Stomach (tissue), 9 donors: Measurements from ENCODE around the gene MST1R. TPM values are rescaled to one million over a fixed set of nuclear protein-coding genes. Genes with fewer than 3 reads are reported as not detected.

Source experiments
- DNase-seq, 2 donors: peaks; one replicate each; pipeline versions ENCODE4 v3.0.0 to v3.0.0-alpha.2; 2013 to 2019
- H3K27ac ChIP-seq, 5 donors: fragments of 200-600 bp in 4 of 5; sonication (generic) in 4 of 5; one replicate each; pipeline ENCODE4 v1.5.1; 2013 to 2019; ENCODE audit warnings: mild to moderate bottlenecking in 1 of 5, moderate library complexity in 1 of 5
- H3K27me3 ChIP-seq, 3 donors: fragments of 200-600 bp; sonication (generic); one replicate each; pipeline ENCODE4 v1.5.1; 2017 to 2019; ENCODE audit warnings: mixed run types in 1 of 3
- H3K36me3 ChIP-seq, 4 donors: fragments of 200-600 bp; sonication (generic); 1 replicate in 3 of 4; 2 replicates in 1 of 4; pipeline ENCODE4 v1.5.1; 2016 to 2019
- H3K4me1 ChIP-seq, 4 donors: fragments of 200-600 bp; sonication (generic); one replicate each; pipeline ENCODE4 v1.5.1; 2016 to 2019
- H3K4me3 ChIP-seq, 4 donors: fragments of 200-600 bp; sonication (generic) in 3 of 4; one replicate each; pipeline ENCODE4 v1.5.1; 2016 to 2019; ENCODE audit warnings: mild to moderate bottlenecking in 1 of 4
- H3K9me3 ChIP-seq, 4 donors: fragments of 200-600 bp; sonication (generic); one replicate each; pipeline ENCODE4 v1.5.1; 2016 to 2019
- EP300 ChIP-seq: sonication (generic); formaldehyde crosslinking; IDR thresholded peaks from one replicate; pipeline ENCODE4 v1.6.1; 2017; ENCODE audit warnings: antibody characterized with exemption
- POLR2A ChIP-seq, 4 donors: fragments of 450-650 bp; IDR thresholded peaks; one replicate each; pipeline ENCODE4 v1.6.1; 2016; ENCODE audit warnings: antibody characterized with exemption in 4 of 4, control low read depth in 2 of 4, mild to moderate bottlenecking in 1 of 4, moderate library complexity in 1 of 4
- POLR2AphosphoS5 ChIP-seq, 3 donors: sonication (generic); formaldehyde crosslinking; IDR thresholded peaks; one replicate each; pipeline ENCODE4 v1.6.1; 2016; ENCODE audit warnings: antibody characterized with exemption in 3 of 3
- WGBS, 5 donors: extraction: QIAGEN DNeasy Blood & Tissue Kit in 3 of 5; methylation state at CpG; one replicate each; pipeline versions ENCODE4 v1.1.5 to v1.1.7; 2013 to 2018; 5-methylcytosine and 5-hydroxymethylcytosine counted together
- intact Hi-C: fragments of 100-400 bp; cut with DNase I; formaldehyde crosslinking; loops from one replicate; pipeline ENCODE4 v1.15.1; 2023; ENCODE audit warnings: low total_unique reads
- polyA plus RNA-seq, 3 donors: library from polyadenylated mRNA; stranded (reverse); fragments of 200-250 nt; gene quantifications; one replicate each; pipeline ENCODE4 v1.2.3, GENCODE V29; 2013
- total RNA-seq, 5 donors: library from RNA; depleted of rRNA; stranded (reverse); fragments of >200 nt; gene quantifications; one replicate each; pipeline versions ENCODE4 v1.1.0 to v1.2.3, GENCODE V29; 2014 to 2016
- TF ChIP-seq, protein P1 (sequence below), 7 experiments: fragments of 450-650 bp in 4 of 7; fragments of 200-600 bp in 3 of 7; sonication (generic) in 3 of 7; IDR thresholded peaks; one replicate each; pipeline ENCODE4 v1.5.1; 2016 to 2019; ENCODE audit warnings: antibody characterized with exemption in 7 of 7, control low read depth in 2 of 7, mild to moderate bottlenecking in 1 of 7
- donor health status: healthy with polysubstance abuse.
- donor health status: Bipolar disorder and iron deficiency.
- donor health status: healthy.

MST1R gene
- total and polyA plus RNA-seq, 8 donors = 15.9 to 386 (median 76.7) TPM

DNA sequence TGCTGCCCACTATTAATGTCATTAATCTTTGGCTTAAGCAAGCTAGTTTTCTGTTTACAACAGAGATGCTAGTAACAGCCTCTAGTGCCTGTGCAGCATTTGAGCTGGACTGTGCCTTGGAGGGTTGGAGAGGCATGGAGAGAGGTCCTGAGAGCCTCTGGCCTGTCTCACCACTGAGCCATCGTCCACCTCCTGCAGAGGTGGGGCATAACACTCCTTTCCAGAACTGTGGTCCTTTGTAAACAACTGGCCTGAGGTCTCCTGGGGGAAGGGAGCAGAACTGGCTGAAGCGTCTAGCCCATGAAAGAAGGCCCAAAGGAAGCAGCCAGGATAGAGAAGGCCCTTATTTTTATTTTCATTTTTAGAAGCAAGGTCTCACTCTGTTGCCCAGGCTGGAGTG, 24.0 kb downstream of the MST1R start:
- H3K27ac ChIP-seq = no peak overlapping the region
- H3K27me3 ChIP-seq = no peaks in the 10 kb centered on the region
- H3K4me3 ChIP-seq = no peak overlapping the region
- intact Hi-C loops = no loop called here
- no peaks in the 10 kb centered on the region for H3K36me3 ChIP-seq
- WGBS, 5 donors = 37 to 49% (median 45%) methylated on average over 2 of the region's 2 CpGs
- no peak for TF ChIP-seq POLR2A (IDR thresholded peaks at IDR 0.05)
- TF ChIP-seq, protein P1, sequence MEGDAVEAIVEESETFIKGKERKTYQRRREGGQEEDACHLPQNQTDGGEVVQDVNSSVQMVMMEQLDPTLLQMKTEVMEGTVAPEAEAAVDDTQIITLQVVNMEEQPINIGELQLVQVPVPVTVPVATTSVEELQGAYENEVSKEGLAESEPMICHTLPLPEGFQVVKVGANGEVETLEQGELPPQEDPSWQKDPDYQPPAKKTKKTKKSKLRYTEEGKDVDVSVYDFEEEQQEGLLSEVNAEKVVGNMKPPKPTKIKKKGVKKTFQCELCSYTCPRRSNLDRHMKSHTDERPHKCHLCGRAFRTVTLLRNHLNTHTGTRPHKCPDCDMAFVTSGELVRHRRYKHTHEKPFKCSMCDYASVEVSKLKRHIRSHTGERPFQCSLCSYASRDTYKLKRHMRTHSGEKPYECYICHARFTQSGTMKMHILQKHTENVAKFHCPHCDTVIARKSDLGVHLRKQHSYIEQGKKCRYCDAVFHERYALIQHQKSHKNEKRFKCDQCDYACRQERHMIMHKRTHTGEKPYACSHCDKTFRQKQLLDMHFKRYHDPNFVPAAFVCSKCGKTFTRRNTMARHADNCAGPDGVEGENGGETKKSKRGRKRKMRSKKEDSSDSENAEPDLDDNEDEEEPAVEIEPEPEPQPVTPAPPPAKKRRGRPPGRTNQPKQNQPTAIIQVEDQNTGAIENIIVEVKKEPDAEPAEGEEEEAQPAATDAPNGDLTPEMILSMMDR (IDR thresholded peaks at IDR 0.05) = no peak
- TF ChIP-seq EP300 = no peak
- no peak for DNase-seq
- peaks cover 10 to 24% (median 20%) of the 10 kb centered on the region in 4 donors for H3K4me1 ChIP-seq
- no peaks in the 10 kb centered on the region for H3K9me3 ChIP-seq

DNA sequence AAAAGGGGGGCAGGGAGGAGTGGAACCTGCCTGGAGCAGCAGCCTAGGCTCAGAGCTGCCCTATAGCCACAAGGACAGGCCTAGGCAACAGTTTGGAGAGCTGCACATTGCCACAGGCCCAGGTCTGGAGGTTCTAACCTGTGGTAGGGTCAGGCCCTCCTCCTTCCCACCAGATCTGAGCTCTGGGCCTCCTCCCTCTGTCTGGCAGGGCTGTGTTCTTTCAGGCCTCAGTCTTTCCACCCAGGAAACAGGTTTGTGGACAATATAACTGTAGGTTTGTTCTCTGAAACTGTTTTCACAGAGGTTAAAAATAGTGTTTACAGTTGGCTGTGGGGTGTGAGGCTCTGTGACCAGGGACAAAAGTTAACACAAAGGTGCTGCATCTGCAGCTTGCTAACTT, 25.0 kb downstream of the MST1R start:
- H3K27me3 ChIP-seq = no peaks in the 10 kb centered on the region
- no peak overlapping the region for H3K27ac ChIP-seq
- H3K4me3 ChIP-seq = no peak overlapping the region
- H3K36me3 ChIP-seq = no peaks in the 10 kb centered on the region
- peaks cover 10 to 24% (median 20%) of the 10 kb centered on the region in 4 donors for H3K4me1 ChIP-seq
- intact Hi-C loops = no loop called here
- TF ChIP-seq EP300 (no peak), POLR2A (IDR thresholded peaks at IDR 0.05) (no peak), POLR2AphosphoS5 (IDR thresholded peaks at IDR 0.05) (no peak)
- TF ChIP-seq, protein P1 (IDR thresholded peaks at IDR 0.05) = no peak
- no peak for DNase-seq
- H3K9me3 ChIP-seq = no peaks in the 10 kb centered on the region

DNA sequence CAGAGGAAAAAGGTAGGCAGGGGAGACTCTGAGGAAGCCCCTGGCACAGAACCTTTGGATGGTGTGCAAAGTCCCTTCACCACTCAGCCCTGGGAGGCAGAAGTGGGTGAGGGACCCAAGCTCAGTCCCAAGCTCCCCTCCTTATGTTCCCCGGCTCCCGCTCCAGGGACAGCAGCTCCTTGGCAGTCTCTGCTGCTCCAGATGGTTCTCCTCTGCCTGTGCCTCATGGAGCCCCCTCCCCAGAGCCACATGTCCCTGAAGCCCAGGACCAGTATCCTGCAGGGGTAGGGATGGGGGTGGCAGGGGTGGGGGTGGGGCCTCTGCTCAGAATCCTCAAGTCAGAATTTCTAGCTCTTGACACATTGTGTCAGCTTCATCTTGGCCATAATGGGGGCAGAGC, 26.0 kb downstream of the MST1R start:
- DNase-seq = no peak
- Histone ChIP-seq H3K9me3 (no peaks in the 10 kb centered on the region), H3K36me3 (no peaks in the 10 kb centered on the region), H3K27ac (no peak overlapping the region), H3K4me1 (peaks cover 10 to 23% (median 20%) of the 10 kb centered on the region in 4 donors), H3K4me3 (no peak overlapping the region), H3K27me3 (no peaks in the 10 kb centered on the region)
- TF ChIP-seq EP300 (no peak), POLR2A (IDR thresholded peaks at IDR 0.05) (no peak), POLR2AphosphoS5 (IDR thresholded peaks at IDR 0.05) (no peak)
- TF ChIP-seq, protein P1 (IDR thresholded peaks at IDR 0.05) = no peak
- intact Hi-C loops = no loop called here
- 78 to 89% (median 80%) methylated on average over 1 to 2 of the region's 2 CpGs for WGBS, 5 donors

DNA sequence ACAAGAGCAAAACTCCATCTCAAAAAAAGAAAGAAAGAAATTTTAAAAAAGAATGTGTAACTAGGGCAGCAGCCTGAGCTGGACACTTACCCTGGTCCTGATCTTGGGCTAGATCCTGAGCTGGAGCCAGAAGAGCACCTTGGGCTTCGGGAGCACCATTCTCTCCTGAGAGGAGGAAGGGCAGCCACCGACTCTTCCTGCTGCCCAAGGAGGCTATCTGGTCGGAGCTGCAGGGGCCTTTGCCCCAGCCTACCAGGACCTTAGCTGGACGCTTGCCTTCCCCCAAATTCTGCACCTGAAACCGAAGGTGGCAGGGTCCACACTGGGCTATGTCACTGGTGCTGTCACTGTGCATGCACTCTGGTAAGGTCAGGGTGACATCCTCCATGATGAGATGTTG, 27.1 kb downstream of the MST1R start:
- TF ChIP-seq POLR2A (IDR thresholded peaks at IDR 0.05) = no peak
- TF ChIP-seq EP300 = no peak
- TF ChIP-seq, protein P1 (IDR thresholded peaks at IDR 0.05) = no peak
- TF ChIP-seq POLR2AphosphoS5 (IDR thresholded peaks at IDR 0.05) = no peak
- Histone ChIP-seq H3K4me1 (peaks cover under 1 to 13% (median 10%) of the 10 kb centered on the region in 4 donors), H3K27me3 (peaks cover 0 to 2% (median 0%) of the 10 kb centered on the region in 3 donors), H3K27ac (no peak overlapping the region), H3K36me3 (no peaks in the 10 kb centered on the region), H3K4me3 (no peak overlapping the region), H3K9me3 (no peaks in the 10 kb centered on the region)
- WGBS, 5 donors = 76 to 81% (median 78%) methylated on average over 5 of the region's 5 CpGs
- DNase-seq = no peak
- intact Hi-C loops = no loop called here
